ENCODE results near the gene COL27A1. TPM values are rescaled to one million over a fixed set of nuclear protein-coding genes. Genes with fewer than 3 reads are reported as not detected.
A peak's percentile ranks its signal among the peaks of the same experiment; 100 is the strongest.
"Not testable (repeated sequence)": the region's sequence is repeated elsewhere in the genome, so short reads cannot be mapped to it uniquely, and the experiment has no call there.

The COL27A1 gene
- total and polyA plus RNA-seq, 4 donors = 10.9 to 25.6 (median 17.4) TPM

DNA sequence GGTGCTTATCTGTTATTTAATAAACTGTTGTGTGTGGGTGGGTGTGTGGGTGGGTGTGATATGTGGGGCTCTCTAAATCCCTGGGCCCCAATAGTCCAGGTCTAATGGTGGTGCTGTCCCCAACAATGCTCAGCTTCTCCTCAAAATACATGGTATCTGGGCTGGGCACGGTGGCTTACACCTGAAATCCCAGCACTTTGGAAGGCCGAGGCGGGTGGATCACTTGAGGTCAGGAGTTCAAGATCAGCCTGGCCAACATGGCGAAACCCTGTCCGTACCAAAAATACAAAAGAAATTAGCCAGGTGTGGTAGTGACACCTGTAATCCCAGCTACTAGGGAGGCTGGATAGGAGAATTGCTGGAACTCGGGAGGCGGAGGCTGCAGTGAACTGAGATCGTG is 163.1 kb downstream of the COL27A1 start:
- Histone ChIP-seq H3K4me3 (no peak overlapping the region), H3K27me3 (ENCODE audit: control insufficient read depth in 3 of 3, insufficient read depth in 3 of 3, low read length in 2 of 3) (no peaks in the 10 kb centered on the region), H3K4me1 (ENCODE audit: control insufficient read depth in 5 of 5, insufficient read depth in 5 of 5, low read length in 5 of 5) (peaks cover 0 to 7% (median 0%) of the 10 kb centered on the region in 5 donors), H3K27ac (ENCODE audit: low read depth in 1 of 2, low read length in 1 of 2) (no peak overlapping the region), H3K9me3 (ENCODE audit: control insufficient read depth in 4 of 4, insufficient read depth in 3 of 4, low read length in 3 of 4) (no peaks in the 10 kb centered on the region), H3K36me3 (ENCODE audit: control insufficient read depth in 4 of 4, insufficient read depth in 4 of 4, low read length in 4 of 4) (no peaks in the 10 kb centered on the region), H3K9ac (ENCODE audit: insufficient read depth in 1 of 2, low read length in 2 of 2) (no peak overlapping the region)
- DNase-seq (no peak), ATAC-seq (ENCODE audit: insufficient read depth, low FRiP score) (no peak)
- TF ChIP-seq, protein P1, sequence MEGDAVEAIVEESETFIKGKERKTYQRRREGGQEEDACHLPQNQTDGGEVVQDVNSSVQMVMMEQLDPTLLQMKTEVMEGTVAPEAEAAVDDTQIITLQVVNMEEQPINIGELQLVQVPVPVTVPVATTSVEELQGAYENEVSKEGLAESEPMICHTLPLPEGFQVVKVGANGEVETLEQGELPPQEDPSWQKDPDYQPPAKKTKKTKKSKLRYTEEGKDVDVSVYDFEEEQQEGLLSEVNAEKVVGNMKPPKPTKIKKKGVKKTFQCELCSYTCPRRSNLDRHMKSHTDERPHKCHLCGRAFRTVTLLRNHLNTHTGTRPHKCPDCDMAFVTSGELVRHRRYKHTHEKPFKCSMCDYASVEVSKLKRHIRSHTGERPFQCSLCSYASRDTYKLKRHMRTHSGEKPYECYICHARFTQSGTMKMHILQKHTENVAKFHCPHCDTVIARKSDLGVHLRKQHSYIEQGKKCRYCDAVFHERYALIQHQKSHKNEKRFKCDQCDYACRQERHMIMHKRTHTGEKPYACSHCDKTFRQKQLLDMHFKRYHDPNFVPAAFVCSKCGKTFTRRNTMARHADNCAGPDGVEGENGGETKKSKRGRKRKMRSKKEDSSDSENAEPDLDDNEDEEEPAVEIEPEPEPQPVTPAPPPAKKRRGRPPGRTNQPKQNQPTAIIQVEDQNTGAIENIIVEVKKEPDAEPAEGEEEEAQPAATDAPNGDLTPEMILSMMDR (IDR thresholded peaks at IDR 0.05; ENCODE audit: control extremely low read depth, extremely low read depth) = no peak
- WGBS, 2 donors = 81 to 93% methylated on average over 8 of the region's 8 CpGs

DNA sequence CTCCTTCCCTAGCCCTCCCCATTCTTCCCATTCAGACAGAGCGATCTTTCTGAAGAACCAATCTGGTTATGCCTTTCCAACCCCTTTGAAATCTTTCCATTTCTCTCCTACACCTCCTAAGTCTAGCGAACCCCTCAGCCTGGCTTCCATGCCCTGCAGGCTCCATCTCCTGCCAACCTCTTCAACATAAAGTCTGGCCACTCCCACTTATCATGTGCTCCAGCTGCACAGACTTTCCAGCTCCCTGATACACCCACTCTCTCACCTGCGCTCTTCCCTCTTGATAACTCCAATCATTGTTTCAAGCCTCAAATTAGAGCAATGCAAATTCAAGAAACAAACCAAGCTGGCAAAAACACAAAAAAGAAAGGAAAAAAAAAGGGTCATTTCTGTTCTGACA is 163.8 kb downstream of the COL27A1 start:
- H3K4me3 ChIP-seq = no peak overlapping the region
- 69 to 82% methylated on average over 3 of the region's 3 CpGs for WGBS, 2 donors
- TF ChIP-seq, protein P1 (IDR thresholded peaks at IDR 0.05; ENCODE audit: control extremely low read depth, extremely low read depth) = no peak
- H3K27me3 ChIP-seq (ENCODE audit: control insufficient read depth in 3 of 3, insufficient read depth in 3 of 3, low read length in 2 of 3) = no peaks in the 10 kb centered on the region
- peaks cover 0 to 7% (median 0%) of the 10 kb centered on the region in 5 donors for H3K4me1 ChIP-seq (ENCODE audit: control insufficient read depth in 5 of 5, insufficient read depth in 5 of 5, low read length in 5 of 5)
- H3K9ac ChIP-seq (ENCODE audit: insufficient read depth in 1 of 2, low read length in 2 of 2) = no peak overlapping the region
- no peaks in the 10 kb centered on the region for H3K36me3 ChIP-seq (ENCODE audit: control insufficient read depth in 4 of 4, insufficient read depth in 4 of 4, low read length in 4 of 4)
- no peak for DNase-seq
- H3K9me3 ChIP-seq (ENCODE audit: control insufficient read depth in 4 of 4, insufficient read depth in 3 of 4, low read length in 3 of 4) = no peaks in the 10 kb centered on the region
- ATAC-seq (ENCODE audit: insufficient read depth, low FRiP score) = no peak
- H3K27ac ChIP-seq (ENCODE audit: low read depth in 1 of 2, low read length in 1 of 2) = no peak overlapping the region

DNA sequence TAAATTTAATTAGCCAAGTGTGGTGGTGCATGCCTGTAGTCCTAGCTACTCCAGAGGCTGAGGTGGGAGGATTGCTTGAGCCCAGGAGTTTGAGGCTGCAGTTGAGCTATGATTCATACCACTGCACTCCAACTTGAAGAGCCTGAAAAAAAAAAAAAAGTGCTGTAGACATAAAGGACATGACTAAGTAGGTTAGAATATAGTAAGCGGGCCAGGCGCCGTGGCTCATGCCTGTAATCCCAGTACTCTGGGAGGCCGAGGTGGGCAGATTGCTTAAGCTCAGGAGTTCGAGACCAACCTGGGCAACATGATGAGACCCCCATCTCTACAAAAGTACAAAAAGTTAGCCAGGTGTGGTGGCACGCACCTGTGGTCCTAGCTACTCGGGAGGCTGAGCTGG is 165.4 kb downstream of the COL27A1 start:
- H3K27ac ChIP-seq (ENCODE audit: low read depth in 1 of 2, low read length in 1 of 2); H3K27me3 ChIP-seq (ENCODE audit: control insufficient read depth in 3 of 3, insufficient read depth in 3 of 3, low read length in 2 of 3); H3K4me3 ChIP-seq; ATAC-seq (ENCODE audit: insufficient read depth, low FRiP score); DNase-seq; H3K9me3 ChIP-seq (ENCODE audit: control insufficient read depth in 4 of 4, insufficient read depth in 3 of 4, low read length in 3 of 4); H3K36me3 ChIP-seq (ENCODE audit: control insufficient read depth in 4 of 4, insufficient read depth in 4 of 4, low read length in 4 of 4); H3K9ac ChIP-seq (ENCODE audit: insufficient read depth in 1 of 2, low read length in 2 of 2); H3K4me1 ChIP-seq (ENCODE audit: control insufficient read depth in 5 of 5, insufficient read depth in 5 of 5, low read length in 5 of 5): not testable (repeated sequence)
- WGBS, 2 donors = 89 to 97% methylated on average over 7 of the region's 7 CpGs

DNA sequence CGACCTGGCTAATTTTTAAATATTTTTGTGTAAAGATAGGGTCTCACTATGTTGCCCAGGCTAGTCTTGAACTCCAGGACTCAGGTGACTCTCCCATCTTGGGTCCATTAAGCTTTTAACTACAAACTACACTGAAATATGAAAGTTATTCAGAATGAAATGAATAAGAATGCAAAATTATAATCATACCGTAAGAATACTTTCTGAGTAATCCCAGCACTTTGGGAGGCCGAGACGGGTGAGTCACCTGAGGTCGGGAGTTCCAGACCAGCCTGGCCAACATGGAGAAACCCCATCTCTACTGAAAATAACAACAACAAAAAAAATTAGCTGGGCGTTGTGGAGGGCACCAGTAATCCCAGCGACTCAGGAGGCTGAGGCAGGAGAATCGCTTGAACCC is 166.4 kb downstream of the COL27A1 start:
- H3K27ac ChIP-seq (ENCODE audit: low read depth in 1 of 2, low read length in 1 of 2) = no peak overlapping the region
- no peaks in the 10 kb centered on the region for H3K36me3 ChIP-seq (ENCODE audit: control insufficient read depth in 4 of 4, insufficient read depth in 4 of 4, low read length in 4 of 4)
- no peak overlapping the region for H3K4me3 ChIP-seq
- WGBS, 2 donors = 73 to 76% methylated on average over 8 of the region's 8 CpGs
- TF ChIP-seq, protein P1 (IDR thresholded peaks at IDR 0.05; ENCODE audit: control extremely low read depth, extremely low read depth) = no peak
- H3K27me3 ChIP-seq (ENCODE audit: control insufficient read depth in 3 of 3, insufficient read depth in 3 of 3, low read length in 2 of 3) = no peaks in the 10 kb centered on the region
- no peaks in the 10 kb centered on the region for H3K9me3 ChIP-seq (ENCODE audit: control insufficient read depth in 4 of 4, insufficient read depth in 3 of 4, low read length in 3 of 4)
- ATAC-seq (ENCODE audit: insufficient read depth, low FRiP score) (no peak), DNase-seq (no peak)
- no peak overlapping the region for H3K9ac ChIP-seq (ENCODE audit: insufficient read depth in 1 of 2, low read length in 2 of 2)
- peaks cover 0 to 7% (median 0%) of the 10 kb centered on the region in 5 donors for H3K4me1 ChIP-seq (ENCODE audit: control insufficient read depth in 5 of 5, insufficient read depth in 5 of 5, low read length in 5 of 5)

DNA sequence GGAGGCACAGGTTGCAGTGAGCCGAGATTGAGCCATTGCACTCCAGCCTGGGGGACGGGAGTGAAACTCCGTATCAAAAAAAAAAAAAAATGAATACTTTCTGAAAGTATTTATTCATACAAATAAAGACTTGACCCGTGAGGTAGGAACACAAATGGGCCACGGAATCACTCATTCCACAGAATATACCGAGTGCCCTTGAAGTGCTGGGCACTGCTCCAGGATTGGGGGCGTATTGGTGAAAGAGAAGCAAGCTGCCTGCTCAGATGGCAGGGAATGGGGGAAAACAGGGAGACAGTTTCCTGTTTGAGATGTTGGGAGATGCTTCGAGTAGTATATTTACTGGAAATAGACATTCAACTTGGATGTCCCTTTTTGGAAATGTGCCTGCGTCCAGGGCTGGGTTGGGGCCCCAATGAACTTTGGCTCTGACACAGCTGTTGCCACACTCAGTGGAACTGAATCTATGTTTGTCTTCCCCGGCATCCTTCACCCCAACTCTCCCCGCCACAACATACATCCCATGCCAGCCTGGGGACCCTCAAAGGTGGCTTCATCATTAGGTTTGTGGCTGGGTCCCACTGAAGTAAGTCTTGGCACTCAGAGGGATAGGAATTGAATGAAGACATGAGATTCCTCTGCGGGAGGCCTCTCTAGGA is 167.0 kb downstream of the COL27A1 start:
- ATAC-seq (ENCODE audit: insufficient read depth, low FRiP score); H3K9ac ChIP-seq (ENCODE audit: insufficient read depth in 1 of 2, low read length in 2 of 2); H3K27ac ChIP-seq (ENCODE audit: low read depth in 1 of 2, low read length in 1 of 2); H3K4me1 ChIP-seq (ENCODE audit: control insufficient read depth in 5 of 5, insufficient read depth in 5 of 5, low read length in 5 of 5); H3K9me3 ChIP-seq (ENCODE audit: control insufficient read depth in 4 of 4, insufficient read depth in 3 of 4, low read length in 3 of 4); H3K27me3 ChIP-seq (ENCODE audit: control insufficient read depth in 3 of 3, insufficient read depth in 3 of 3, low read length in 2 of 3); H3K36me3 ChIP-seq (ENCODE audit: control insufficient read depth in 4 of 4, insufficient read depth in 4 of 4, low read length in 4 of 4); H3K4me3 ChIP-seq: not testable (repeated sequence)
- 48 to 73% methylated on average over 11 to 12 of the region's 12 CpGs for WGBS, 2 donors
- DNase-seq = peak; percentile 65 to 74 (median 65)

DNA sequence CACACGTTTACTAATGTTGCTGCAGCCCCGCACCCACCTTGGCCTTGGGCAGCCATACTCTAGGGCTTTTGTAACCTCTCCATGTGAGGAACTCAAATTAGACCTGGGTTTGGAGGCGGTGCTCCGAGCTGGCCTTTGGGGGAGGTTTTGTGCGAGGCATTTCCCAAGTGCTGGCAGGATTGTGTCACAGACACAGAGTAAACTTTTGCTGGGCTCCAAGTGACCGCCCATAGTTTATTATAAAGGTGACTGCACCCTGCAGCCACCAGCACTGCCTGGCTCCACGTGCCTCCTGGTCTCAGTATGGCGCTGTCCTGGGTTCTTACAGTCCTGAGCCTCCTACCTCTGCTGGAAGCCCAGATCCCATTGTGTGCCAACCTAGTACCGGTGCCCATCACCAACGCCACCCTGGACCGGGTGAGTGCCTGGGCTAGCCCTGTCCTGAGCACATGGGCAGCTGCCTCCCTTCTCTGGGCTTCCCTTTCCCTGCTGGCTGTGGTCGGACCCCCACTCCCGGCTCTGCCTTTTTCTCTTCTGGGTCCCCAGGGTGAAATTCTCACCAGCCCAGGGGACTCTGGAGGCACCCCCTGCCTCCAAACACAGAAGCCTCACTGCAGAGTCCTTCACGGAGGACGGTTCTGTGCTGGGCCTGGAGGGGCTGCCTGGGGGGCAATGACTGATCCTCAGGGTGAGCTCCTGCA is 167.6 kb downstream of the COL27A1 start, which contains the start of gene ORM1:
Gene ORM1 (plus strand): TSS at position 268 of the 701 bp plus-strand sequence. CDS start 36 bp downstream, at position 304.
- peak; percentile 49 for ATAC-seq (ENCODE audit: insufficient read depth, low FRiP score)

More for the DNA sequence above, 167.6 kb downstream of the COL27A1 start, which contains the start of gene ORM1:
- H3K36me3 ChIP-seq (ENCODE audit: control insufficient read depth in 4 of 4, insufficient read depth in 4 of 4, low read length in 4 of 4); H3K27ac ChIP-seq (ENCODE audit: low read depth in 1 of 2, low read length in 1 of 2); H3K9me3 ChIP-seq (ENCODE audit: control insufficient read depth in 4 of 4, insufficient read depth in 3 of 4, low read length in 3 of 4); DNase-seq; H3K4me1 ChIP-seq (ENCODE audit: control insufficient read depth in 5 of 5, insufficient read depth in 5 of 5, low read length in 5 of 5); H3K4me3 ChIP-seq; H3K9ac ChIP-seq (ENCODE audit: insufficient read depth in 1 of 2, low read length in 2 of 2); H3K27me3 ChIP-seq (ENCODE audit: control insufficient read depth in 3 of 3, insufficient read depth in 3 of 3, low read length in 2 of 3): not testable (repeated sequence)
- WGBS, 2 donors = 67 to 69% methylated on average over 3 to 4 of the region's 15 CpGs

Measured in lung (tissue), 12 donors.